GM12891 (cell line): ENCODE measurements around the gene UTP4.

Experiments used
- DNase-seq: peaks from one replicate; pipeline ENCODE4 v3.0.0; 2011; ENCODE audit warnings: low spot score; ENCODE audit not compliant: insufficient read length
- FAIRE-seq: peaks from 2 replicates; lab custom pipeline; 2011; peaks lifted over from hg19 to GRCh38; lab: Jason Lieb, UNC
- PAX5 ChIP-seq: IDR thresholded peaks from 2 replicates; pipeline ENCODE4 v1.6.1; 2011; ENCODE audit warnings: low read length, moderate library complexity, mild to moderate bottlenecking; ENCODE audit not compliant: insufficient read depth, severe bottlenecking
- POLR2A ChIP-seq: IDR thresholded peaks from 2 replicates; pipeline ENCODE4 v1.6.1; 2011; ENCODE audit warnings: low read depth, low read length, control low read depth
- POLR2AphosphoS5 ChIP-seq: IDR thresholded peaks from 2 replicates; pipeline ENCODE4 v1.6.1; 2011; ENCODE audit warnings: low read depth, low read length, control low read depth
- POU2F2 ChIP-seq: IDR thresholded peaks from 2 replicates; pipeline ENCODE4 v1.6.1; 2011; ENCODE audit warnings: low read depth, mild to moderate bottlenecking, control low read depth, low read length, moderate library complexity
- SPI1 ChIP-seq: IDR thresholded peaks from 2 replicates; pipeline ENCODE4 v1.6.1; 2011; ENCODE audit warnings: low read depth, low read length, control low read depth
- TAF1 ChIP-seq: IDR thresholded peaks from 2 replicates; pipeline ENCODE4 v1.6.1; 2011; ENCODE audit warnings: low read depth, low read length, control low read depth

UTP4 gene

DNA sequence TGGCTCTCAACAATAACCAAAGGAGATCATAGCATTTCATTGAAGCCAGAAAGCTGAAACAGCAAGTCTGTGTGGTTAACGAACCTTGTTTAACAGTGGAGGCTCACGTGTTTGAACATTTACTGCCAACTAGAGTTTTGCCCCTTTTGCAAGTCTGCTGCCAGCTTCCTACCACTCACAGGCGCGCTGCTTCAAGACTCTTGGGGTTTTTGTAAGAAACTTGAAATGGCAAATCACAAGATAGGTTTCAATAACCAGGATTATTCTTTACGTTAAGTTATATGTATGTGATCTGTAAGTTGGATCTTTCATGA lies 55.7 kb downstream of the UTP4 start:
- TF ChIP-seq POU2F2 (no peak), POLR2AphosphoS5 (no peak), SPI1 (no peak), PAX5 (no peak), TAF1 (no peak), POLR2A (no peak)
- DNase-seq, result no peak
- FAIRE-seq, result no peak

DNA sequence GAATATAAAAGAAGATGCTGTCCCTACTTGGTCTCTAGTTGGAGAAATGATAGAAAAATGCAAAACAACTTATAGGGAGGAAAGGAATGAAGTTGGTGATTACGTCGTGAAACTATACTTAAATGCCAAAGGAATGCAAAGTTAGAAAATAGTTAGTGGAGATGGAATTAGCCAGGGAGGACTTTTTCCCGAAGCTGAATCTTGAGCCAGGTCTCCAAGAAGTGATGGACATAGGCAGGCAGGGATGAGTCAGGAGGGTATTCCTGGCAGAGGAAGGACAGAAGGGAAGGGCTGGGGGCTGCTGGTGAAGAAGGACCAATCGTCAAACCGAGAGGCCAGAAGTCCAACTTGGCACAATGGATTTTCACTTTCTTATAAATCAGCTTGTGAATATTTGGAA lies 56.3 kb downstream of the UTP4 start:
- TF ChIP-seq POLR2A (no peak), SPI1 (no peak), TAF1 (no peak), POU2F2 (no peak), POLR2AphosphoS5 (no peak), PAX5 (no peak)
- FAIRE-seq (no peak), DNase-seq (no peak)

DNA sequence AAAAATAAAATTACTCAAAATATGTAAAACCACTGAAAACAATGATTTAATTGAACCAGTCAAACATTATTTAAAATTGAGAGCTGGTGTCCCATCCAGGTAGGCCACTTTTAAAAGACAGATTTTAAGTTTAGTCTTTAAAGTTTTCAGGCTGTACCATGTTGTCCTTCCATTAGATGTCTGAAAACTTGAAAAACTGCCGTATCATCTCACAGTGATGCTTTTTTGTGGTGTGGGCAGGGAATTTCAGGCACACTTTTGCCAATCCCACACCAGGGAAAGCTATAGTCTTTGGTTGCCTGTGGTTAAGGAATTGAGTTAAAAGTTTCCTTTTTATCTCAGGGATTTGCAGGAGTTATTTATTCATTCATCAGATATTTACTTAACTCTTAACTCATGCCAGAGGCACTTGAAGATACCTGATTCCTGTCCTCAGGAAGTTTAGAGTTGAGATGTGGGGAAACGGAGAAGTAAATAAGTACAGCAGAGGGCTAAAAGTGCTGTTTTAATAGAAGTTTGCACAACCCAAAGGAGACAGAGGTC lies 57.7 kb downstream of the UTP4 start:
- TF ChIP-seq POLR2AphosphoS5, result no peak
- no peak for TF ChIP-seq POLR2A
- no peak for TF ChIP-seq TAF1
- no peak for TF ChIP-seq POU2F2
- no peak for TF ChIP-seq PAX5
- no peak for TF ChIP-seq SPI1
- DNase-seq (no peak), FAIRE-seq (no peak)

DNA sequence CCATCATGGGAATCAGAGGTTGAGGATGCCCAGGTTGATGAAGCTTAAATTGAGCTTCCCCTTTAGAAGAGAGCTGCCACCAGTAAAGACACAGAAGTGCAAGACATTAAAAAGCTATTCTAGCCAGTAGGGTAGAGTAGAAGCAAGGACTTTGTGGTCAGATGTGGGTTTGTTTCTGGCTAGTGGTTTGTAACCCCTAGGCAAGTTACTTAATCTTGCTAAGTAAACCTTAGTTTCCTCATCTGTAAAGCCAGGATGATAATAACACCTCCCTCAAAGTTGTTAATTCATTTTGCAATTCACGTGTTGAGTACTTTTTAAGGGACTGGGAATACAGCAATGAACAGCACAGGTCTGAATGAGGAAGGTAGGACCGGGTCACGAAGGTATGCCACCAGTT lies 58.1 kb downstream of the UTP4 start:
- TF ChIP-seq SPI1 (no peak), POU2F2 (no peak), TAF1 (no peak), PAX5 (no peak), POLR2A (no peak), POLR2AphosphoS5 (no peak)
- DNase-seq (no peak), FAIRE-seq (no peak)

DNA sequence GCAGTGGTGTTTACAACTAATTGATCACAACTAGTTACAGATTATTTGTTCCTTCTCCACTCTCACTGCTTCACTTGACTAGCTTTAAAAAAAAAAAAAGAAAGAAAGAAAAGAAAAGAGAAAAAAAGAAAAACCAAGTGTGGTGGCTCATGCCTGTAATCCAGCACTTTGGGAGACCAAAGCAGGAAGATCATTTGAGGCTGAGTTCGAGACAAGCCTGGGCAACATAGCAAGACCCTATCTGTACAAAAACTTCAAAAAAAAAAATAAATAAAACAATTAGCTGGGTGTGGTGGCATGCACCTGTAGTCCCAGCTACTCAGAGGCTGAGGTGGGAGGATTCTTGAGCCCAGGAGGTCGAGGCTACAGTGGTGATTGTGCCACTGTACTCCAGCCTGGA lies 58.7 kb downstream of the UTP4 start:
- DNase-seq (no peak), FAIRE-seq (no peak)
- TF ChIP-seq TAF1 (no peak), POLR2AphosphoS5 (no peak), PAX5 (no peak), POLR2A (no peak), SPI1 (no peak), POU2F2 (no peak)

DNA sequence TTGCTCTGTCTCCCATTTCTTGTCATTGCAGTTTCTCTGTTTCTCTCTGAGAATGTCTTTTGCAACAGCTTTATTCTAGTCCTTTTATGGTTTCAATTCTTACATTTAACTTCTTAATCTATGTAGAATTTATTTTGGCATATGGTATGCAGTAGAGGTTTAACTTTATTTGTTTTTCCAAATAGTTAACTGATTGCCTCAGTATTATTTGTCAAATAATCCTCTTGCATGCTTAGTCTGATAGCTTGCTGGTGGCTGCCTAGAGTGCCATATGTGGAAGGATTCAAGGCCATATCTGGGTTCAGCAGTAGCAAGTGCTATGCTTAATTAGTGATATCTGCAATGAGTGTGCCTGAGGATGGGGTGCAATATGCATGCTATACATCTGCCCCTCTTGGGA lies 61.4 kb downstream of the UTP4 start:
- TF ChIP-seq TAF1 (no peak), POLR2AphosphoS5 (no peak), POLR2A (no peak), PAX5 (no peak), SPI1 (no peak), POU2F2 (no peak)
- DNase-seq (no peak), FAIRE-seq (no peak)

DNA sequence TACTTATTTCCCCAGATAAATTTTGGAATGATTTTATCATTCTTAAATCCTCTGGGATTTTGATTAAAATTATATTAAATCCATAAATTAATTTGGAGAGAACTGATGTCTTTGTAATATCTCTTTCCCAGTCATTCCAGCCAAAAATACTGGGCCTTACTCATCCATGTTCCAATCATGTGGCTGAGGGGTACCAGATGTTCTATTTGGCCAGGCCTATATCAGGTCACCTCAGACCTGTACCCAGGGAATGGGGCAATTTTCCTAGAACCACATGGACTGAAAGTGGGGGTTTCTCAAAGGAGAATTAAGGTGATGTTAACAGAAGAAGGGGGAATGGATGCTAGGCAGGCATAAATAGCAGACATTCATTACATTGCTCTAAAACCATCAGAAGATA lies 62.0 kb downstream of the UTP4 start:
- DNase-seq, result no peak
- no peak for FAIRE-seq
- TF ChIP-seq POLR2AphosphoS5, result no peak
- no peak for TF ChIP-seq POU2F2
- no peak for TF ChIP-seq POLR2A
- no peak for TF ChIP-seq TAF1
- TF ChIP-seq SPI1, result no peak
- TF ChIP-seq PAX5, result no peak

DNA sequence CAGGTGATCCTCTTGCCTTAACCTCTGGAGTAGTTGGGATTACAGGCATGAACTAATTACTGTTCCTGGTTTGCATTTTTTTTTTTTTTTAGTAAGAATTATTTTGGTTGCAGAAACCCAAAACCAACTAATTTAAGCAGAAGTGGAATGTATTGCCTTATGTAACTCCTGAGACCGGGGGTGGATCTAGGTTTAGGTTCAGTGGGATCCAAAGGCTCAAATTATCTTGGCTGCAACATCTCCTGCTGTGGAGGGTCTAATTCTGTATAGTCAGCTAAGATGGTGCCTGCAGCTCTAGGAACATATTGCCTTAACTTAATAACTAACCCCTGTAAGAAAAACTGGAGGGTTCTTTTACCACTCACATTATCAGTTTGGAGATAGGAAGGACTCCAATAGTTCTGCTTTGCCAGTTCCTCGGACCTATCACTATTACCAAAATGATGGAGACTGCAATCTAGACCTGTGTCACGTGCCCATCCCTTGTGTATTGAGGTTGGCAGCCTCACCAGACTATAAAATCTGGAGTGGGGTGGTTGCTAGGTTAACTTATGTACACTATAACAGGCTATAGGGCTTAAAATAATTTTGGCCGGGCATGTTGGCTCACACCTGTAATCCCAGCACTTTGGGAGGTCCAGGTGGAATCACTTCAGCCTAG lies 63.0 kb downstream of the UTP4 start:
- no peak for DNase-seq
- no peak for FAIRE-seq

DNA sequence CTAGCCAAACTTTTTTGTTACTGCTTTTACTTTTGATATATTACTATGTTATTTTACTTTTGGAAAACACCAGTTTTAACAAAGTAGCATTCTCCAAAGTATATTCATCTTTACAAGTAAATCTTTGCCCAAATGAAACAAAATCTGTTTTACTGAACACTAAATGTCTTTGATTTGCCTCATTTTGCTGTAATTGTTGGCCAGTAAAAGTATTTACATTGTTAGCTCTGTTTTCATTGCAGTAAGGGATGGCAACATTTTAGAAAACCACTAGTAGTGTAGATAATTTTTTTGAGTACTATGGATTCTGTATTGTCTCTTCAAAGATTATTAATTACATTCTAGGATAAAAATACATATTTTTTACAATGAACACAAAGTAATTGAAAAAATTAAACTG lies 65.1 kb downstream of the UTP4 start:
- FAIRE-seq, result no peak
- DNase-seq, result no peak
- TF ChIP-seq POLR2AphosphoS5 (no peak), POU2F2 (no peak), TAF1 (no peak), POLR2A (no peak), SPI1 (no peak), PAX5 (no peak)

More for the DNA sequence above, 63.0 kb downstream of the UTP4 start:
- no peak for TF ChIP-seq POLR2AphosphoS5
- no peak for TF ChIP-seq PAX5
- TF ChIP-seq SPI1, result no peak
- TF ChIP-seq POU2F2, result no peak
- TF ChIP-seq POLR2A, result no peak
- TF ChIP-seq TAF1, result no peak

DNA sequence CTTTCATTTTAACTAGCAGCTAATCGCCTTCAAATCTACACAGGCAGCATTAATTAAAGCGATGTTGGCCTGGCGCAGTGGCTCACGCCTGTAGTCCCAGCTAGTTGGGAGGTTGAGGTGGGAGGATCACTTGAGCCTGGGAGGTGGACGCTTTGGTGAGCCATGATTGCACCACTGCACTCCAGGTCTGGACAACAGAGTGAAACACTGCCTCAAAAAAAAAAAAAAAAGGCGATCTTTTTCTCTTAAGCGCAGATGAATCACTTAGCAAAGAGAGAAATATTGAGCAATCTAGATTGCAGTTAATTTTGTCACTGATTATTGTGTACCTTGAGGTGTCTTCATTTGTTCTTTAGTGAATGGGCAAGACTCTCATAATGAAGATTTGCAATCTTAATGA lies 66.9 kb downstream of the UTP4 start:
- TF ChIP-seq POLR2A (no peak), PAX5 (no peak), SPI1 (no peak), POLR2AphosphoS5 (no peak), TAF1 (no peak), POU2F2 (no peak)
- FAIRE-seq, result no peak
- DNase-seq, result no peak
